Measurements from ENCODE around the gene LRRC15. TPM values are rescaled to one million over a fixed set of nuclear protein-coding genes. Genes with fewer than 3 reads are reported as not detected.

LRRC15 gene
- total RNA-seq, 1 experiment from 2014 or later: 0.07 TPM

- no peaks in the 10 kb centered on the region for H3K36me3 ChIP-seq
- DNase-seq: no peak
- H3K27me3 ChIP-seq: no peaks in the 10 kb centered on the region
- no peak overlapping the region for H3K4me3 ChIP-seq
- no peaks in the 10 kb centered on the region for H3K9me3 ChIP-seq
These were observed 60.7 kb downstream of the LRRC15 start for GRCh38 chr3:194308601-194309449.

DNA sequence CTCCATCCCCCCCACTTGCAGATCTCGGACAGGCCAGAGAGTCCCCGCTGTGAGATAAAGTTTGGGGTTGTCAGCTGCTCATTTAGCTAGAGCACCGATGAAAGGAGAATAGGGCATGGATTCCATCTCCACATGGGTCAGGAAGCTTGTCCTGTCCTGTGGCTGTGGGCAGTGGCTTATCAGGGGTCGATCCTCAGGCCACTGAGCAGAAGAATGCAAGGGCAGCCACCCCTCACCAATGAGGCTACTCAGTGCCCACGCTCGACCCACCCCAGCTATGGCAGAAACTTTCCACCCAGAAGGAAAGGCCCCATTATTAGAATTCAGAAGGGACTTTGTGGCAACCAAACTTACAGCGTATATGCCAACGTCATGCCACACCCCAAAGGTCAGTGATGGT is 61.7 kb downstream of the LRRC15 start:
- no peak for DNase-seq
- H3K36me3 ChIP-seq: no peaks in the 10 kb centered on the region
- H3K27me3 ChIP-seq: no peaks in the 10 kb centered on the region
- no peak overlapping the region for H3K4me3 ChIP-seq
- H3K9me3 ChIP-seq: no peaks in the 10 kb centered on the region

DNA sequence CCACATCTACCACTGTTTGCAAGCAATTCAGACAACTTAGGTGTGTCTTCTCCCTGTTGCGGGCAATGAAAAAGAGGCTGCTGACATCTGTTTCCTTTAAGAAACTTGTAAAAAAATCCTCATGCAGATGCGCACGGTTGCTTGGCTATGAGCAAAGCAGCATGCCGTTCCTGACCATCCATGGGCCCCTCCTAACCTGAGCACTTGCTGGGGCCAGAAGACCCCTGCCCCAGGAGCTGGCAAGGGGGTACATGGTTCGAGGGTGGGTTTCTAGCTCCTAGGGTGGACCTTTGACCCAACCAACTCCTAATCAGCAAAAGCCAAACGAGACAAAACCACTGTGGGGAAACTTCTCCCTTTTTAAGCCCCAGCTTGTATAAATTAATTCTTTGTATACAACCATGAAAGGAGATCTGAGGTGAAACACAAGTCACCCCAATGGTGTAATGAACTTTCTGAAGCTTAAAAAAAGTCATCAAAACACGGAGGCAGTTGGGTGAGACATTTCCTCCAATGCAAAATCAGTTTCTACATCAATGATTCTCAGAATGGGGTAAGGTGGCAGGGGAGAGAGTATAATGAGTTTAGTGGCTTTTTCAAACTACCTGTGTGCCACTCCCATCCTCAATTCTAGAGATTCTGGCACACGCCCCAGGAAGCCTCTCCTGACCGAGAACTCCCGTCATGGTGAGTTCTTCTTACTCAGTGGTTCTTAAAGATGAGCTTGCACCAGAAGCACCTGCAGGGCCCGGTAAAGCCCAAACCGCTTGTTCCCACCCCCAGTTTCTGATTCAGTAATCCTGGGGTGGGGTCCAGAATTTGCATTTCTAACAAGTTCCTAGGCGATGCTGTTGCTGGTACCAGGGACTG is 62.5 kb downstream of the LRRC15 start:
- no peak for DNase-seq
- Histone ChIP-seq H3K27me3 (no peaks in the 10 kb centered on the region), H3K9me3 (no peaks in the 10 kb centered on the region), H3K36me3 (no peaks in the 10 kb centered on the region), H3K4me3 (no peak overlapping the region)

DNA sequence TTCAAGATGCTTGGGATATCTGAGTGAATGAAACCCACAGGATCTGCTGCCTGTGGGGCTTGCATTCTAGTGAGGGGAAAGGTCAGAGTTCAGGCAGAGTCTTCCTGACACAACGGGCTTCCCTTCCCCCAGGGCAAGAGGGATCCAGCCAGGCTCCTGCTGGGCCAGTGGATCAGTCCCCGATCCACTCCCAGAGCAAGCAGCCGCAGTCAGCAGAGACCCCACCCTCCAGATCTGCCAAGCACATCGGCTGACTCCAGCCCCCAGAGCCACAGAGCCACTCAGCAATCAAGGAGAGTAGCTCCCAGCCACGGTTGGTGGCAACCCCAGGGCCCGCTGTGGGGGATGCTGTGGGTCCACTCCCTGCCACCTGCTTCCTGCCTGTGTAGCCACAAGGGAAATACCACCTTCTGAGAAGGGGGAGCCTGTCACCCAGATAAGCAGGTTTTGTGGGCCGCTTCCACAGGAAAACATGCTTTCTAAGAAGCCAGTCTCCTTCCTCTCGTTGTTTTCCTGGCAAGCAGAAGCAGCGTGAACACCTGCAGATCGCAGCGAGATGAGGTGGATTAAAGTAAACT is 63.3 kb downstream of the LRRC15 start:
- Histone ChIP-seq H3K9me3 (no peaks in the 10 kb centered on the region), H3K27me3 (no peaks in the 10 kb centered on the region), H3K36me3 (no peaks in the 10 kb centered on the region), H3K4me3 (no peak overlapping the region)
- DNase-seq: no peak

GRCh38 chr3:194305356-194306108 is 64.0 kb downstream of the LRRC15 start:
- Histone ChIP-seq H3K4me3 (no peak overlapping the region), H3K9me3 (no peaks in the 10 kb centered on the region), H3K27me3 (no peaks in the 10 kb centered on the region), H3K36me3 (no peaks in the 10 kb centered on the region)
- no peak for DNase-seq

Other genes with a start within 250 kb of the LRRC15 start
- gene HES1, start 233.6 kb downstream of the LRRC15 start, total RNA-seq (2014; rRNA removed; shearing (Covaris generic); ENCODE audit: low replicate concordance): 17.7 and 19.3 TPM in 2 replicates
- not detected in 2 replicates for gene CPN2, start 18.4 kb downstream of the LRRC15 start, total RNA-seq (2014; rRNA removed; shearing (Covaris generic); ENCODE audit: low replicate concordance)
- not detected in 2 replicates for gene GP5, start 29.5 kb upstream of the LRRC15 start, total RNA-seq (2014; rRNA removed; shearing (Covaris generic); ENCODE audit: low replicate concordance)
- gene ATP13A3, start 117.3 kb upstream of the LRRC15 start, total RNA-seq (2014; rRNA removed; shearing (Covaris generic); ENCODE audit: low replicate concordance): 76.9 and 103 TPM in 2 replicates